DND-41 (cell line): ENCODE results near the gene CD300LD.

Source experiments
- ATAC-seq: fragments of 200-7000 bp; cut with Tn5 transposase; 3 replicates; pipeline ENCODE4 v1.9.1; 2021; ENCODE audit warnings: low read depth; ENCODE audit not compliant: insufficient read depth
- DNase-seq: peaks from one replicate; pipeline ENCODE4 v3.0.0-alpha.2; 2020
- H2AFZ ChIP-seq: 2 replicates; pipeline ENCODE4 v1.6.0; 2012; ENCODE audit warnings: low read depth, low read length
- H3K27ac ChIP-seq: 2 replicates; pipeline ENCODE4 v1.5.1; 2012; ENCODE audit warnings: low read length, inconsistent platforms
- H3K27me3 ChIP-seq: fragments of 200-600 bp; sonication (generic); 2 replicates; pipeline ENCODE4 v1.6.0; 2012; ENCODE audit warnings: low read length, mild to moderate bottlenecking, inconsistent platforms; ENCODE audit not compliant: insufficient read depth, poor library complexity
- H3K36me3 ChIP-seq: 2 replicates; pipeline ENCODE4 v1.5.1; 2012; ENCODE audit warnings: low read length, inconsistent platforms; ENCODE audit not compliant: insufficient read depth
- H3K4me1 ChIP-seq: 2 replicates; pipeline ENCODE4 v1.5.1; 2012; ENCODE audit warnings: mild to moderate bottlenecking, low read length; ENCODE audit not compliant: insufficient read depth
- H3K4me2 ChIP-seq: 2 replicates; pipeline ENCODE4 v1.6.0; 2012; ENCODE audit warnings: mild to moderate bottlenecking, moderate library complexity, low read length, inconsistent platforms; ENCODE audit not compliant: insufficient read depth
- H3K4me3 ChIP-seq, 2 experiments: fragments of 200-600 bp in 1 of 2; shearing (Covaris generic) in 1 of 2; 2 replicates each; pipeline ENCODE4 v1.5.1; 2012 to 2016; ENCODE audit warnings: inconsistent platforms in 2 of 2, low read length in 2 of 2, mild to moderate bottlenecking in 2 of 2, low read depth in 1 of 2, moderate library complexity in 1 of 2
- H3K79me2 ChIP-seq: 2 replicates; pipeline ENCODE4 v1.6.0; 2012; ENCODE audit warnings: low read length, inconsistent platforms; ENCODE audit not compliant: insufficient read depth
- H3K9ac ChIP-seq: 2 replicates; pipeline ENCODE4 v1.6.0; 2012; ENCODE audit warnings: low read depth, mild to moderate bottlenecking, inconsistent platforms, low read length, moderate library complexity
- H3K9me3 ChIP-seq: 2 replicates; pipeline ENCODE4 v1.5.1; 2012; ENCODE audit warnings: low read length, moderate library complexity, mild to moderate bottlenecking, inconsistent platforms; ENCODE audit not compliant: insufficient read depth, severe bottlenecking
- H4K20me1 ChIP-seq: 2 replicates; pipeline ENCODE4 v1.6.0; 2012; ENCODE audit warnings: low read length; ENCODE audit not compliant: insufficient read depth
- EZH2 ChIP-seq: IDR thresholded peaks from 3 replicates; pipeline ENCODE4 v1.6.1; 2012; ENCODE audit warnings: borderline replicate concordance, low read depth, mild to moderate bottlenecking, moderate library complexity, low read length, inconsistent platforms; ENCODE audit not compliant: severe bottlenecking
- TF ChIP-seq, protein P1 (sequence below): IDR thresholded peaks from 2 replicates; pipeline ENCODE4 v1.5.1; 2012; ENCODE audit warnings: borderline replicate concordance, low read length, moderate library complexity, mild to moderate bottlenecking; ENCODE audit not compliant: poor library complexity, severe bottlenecking; ENCODE audit errors: extremely low read depth

Gene CD300LD

DNA sequence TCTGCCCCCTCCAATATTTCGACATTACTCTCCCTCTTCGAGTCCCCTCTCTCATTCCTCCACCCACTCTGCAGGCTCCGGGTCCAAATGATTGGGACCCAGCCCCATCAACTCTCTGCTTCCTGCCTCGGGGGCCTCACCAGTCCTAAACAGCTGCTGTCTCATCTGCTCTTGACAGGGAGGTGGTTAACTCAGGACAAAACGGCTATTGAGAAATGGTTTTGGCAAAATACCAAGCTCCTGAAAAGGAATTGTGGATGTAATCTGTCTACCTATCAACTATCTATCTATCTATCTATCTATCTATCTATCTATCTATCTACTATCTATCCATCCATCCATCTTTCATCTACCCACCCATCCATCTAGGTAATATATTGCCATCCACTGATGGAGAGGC lies 27.0 kb downstream of the CD300LD start:
- Histone ChIP-seq H3K9ac (no peak overlapping the region), H3K27ac (no peak overlapping the region), H3K4me1 (no peaks in the 10 kb centered on the region), H3K4me3 (no peak overlapping the region), H2AFZ (no peak overlapping the region), H3K79me2 (no peaks in the 10 kb centered on the region), H3K27me3 (peaks cover 11% of the 10 kb centered on the region), H4K20me1 (no peaks in the 10 kb centered on the region), H3K9me3 (no peaks in the 10 kb centered on the region), H3K4me2 (no peak overlapping the region), H3K36me3 (no peaks in the 10 kb centered on the region)
- no peak for ATAC-seq
- no peak for TF ChIP-seq EZH2
- TF ChIP-seq, protein P1, sequence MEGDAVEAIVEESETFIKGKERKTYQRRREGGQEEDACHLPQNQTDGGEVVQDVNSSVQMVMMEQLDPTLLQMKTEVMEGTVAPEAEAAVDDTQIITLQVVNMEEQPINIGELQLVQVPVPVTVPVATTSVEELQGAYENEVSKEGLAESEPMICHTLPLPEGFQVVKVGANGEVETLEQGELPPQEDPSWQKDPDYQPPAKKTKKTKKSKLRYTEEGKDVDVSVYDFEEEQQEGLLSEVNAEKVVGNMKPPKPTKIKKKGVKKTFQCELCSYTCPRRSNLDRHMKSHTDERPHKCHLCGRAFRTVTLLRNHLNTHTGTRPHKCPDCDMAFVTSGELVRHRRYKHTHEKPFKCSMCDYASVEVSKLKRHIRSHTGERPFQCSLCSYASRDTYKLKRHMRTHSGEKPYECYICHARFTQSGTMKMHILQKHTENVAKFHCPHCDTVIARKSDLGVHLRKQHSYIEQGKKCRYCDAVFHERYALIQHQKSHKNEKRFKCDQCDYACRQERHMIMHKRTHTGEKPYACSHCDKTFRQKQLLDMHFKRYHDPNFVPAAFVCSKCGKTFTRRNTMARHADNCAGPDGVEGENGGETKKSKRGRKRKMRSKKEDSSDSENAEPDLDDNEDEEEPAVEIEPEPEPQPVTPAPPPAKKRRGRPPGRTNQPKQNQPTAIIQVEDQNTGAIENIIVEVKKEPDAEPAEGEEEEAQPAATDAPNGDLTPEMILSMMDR = no peak
- no peak for DNase-seq

DNA sequence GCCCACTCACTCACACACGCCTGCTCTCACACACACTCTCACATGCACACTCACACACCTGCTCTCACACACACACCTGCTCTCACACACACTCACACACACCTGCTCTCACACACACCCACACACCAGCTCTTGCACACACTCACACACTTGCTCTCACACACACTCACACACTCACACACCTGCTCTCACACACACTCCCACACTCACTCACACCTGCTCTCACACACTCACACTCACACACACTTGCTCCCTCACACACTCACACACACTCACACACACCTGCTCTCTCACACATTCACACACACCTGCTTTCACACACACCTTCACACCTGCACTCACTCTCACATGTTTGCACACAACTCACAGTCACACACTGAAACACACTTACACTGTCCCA lies 28.7 kb downstream of the CD300LD start:
- DNase-seq (no peak), ATAC-seq (no peak)
- Histone ChIP-seq H2AFZ (no peak overlapping the region), H3K36me3 (no peaks in the 10 kb centered on the region), H3K27ac (no peak overlapping the region), H3K9me3 (no peaks in the 10 kb centered on the region), H3K4me1 (no peaks in the 10 kb centered on the region), H3K9ac (no peak overlapping the region), H4K20me1 (no peaks in the 10 kb centered on the region), H3K79me2 (no peaks in the 10 kb centered on the region), H3K4me2 (no peak overlapping the region), H3K27me3 (peaks cover 12% of the 10 kb centered on the region), H3K4me3 (no peak overlapping the region)
- TF ChIP-seq, protein P1 = no peak
- no peak for TF ChIP-seq EZH2

DNA sequence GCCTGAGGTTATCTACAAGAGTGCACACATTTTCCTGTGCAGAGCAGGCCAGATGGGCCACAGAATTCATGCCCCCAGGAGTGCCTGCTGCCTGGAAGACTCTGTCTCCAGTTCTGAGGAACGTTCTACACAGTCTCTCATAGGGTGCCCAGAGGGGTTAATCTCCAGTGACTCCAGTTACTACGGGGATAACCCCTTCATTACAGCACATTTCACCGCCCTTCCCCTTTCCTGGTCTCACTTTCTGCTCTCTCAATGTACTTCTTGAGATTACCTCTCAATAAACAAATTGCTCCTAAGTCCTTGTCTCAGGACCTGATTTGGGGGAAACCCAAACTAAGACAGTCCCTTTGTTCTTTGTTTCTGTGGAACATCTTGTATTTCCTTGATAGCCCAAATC lies 30.5 kb downstream of the CD300LD start:
- no peak overlapping the region for H3K9ac ChIP-seq
- DNase-seq (no peak), ATAC-seq (no peak)
- H3K4me3 ChIP-seq = no peak overlapping the region
- no peak overlapping the region for H3K27ac ChIP-seq
- H3K4me1 ChIP-seq = no peaks in the 10 kb centered on the region
- H3K36me3 ChIP-seq = no peaks in the 10 kb centered on the region
- no peaks in the 10 kb centered on the region for H3K9me3 ChIP-seq
- no peak overlapping the region for H3K4me2 ChIP-seq
- H3K27me3 ChIP-seq = peaks cover 7% of the 10 kb centered on the region
- TF ChIP-seq EZH2 = no peak
- TF ChIP-seq, protein P1 = no peak
- no peak overlapping the region for H2AFZ ChIP-seq
- no peaks in the 10 kb centered on the region for H4K20me1 ChIP-seq
- no peaks in the 10 kb centered on the region for H3K79me2 ChIP-seq
